ENCODE results near the gene SMARCAD1. TPM values are rescaled to one million over a fixed set of nuclear protein-coding genes. Genes with fewer than 3 reads are reported as not detected.

SMARCAD1 gene
- total RNA-seq, 2 experiments from 2014 or later = 10.7 TPM

- Histone ChIP-seq H3K4me1 (ENCODE audit: insufficient read depth, low read length) (no peaks in the 10 kb centered on the region), H3K27me3 (ENCODE audit: control insufficient read depth in 1 of 2, insufficient read depth in 2 of 2, low read length in 2 of 2) (no peaks in the 10 kb centered on the region), H3K4me3 (ENCODE audit: low read length) (no peak overlapping the region), H3K9me3 (ENCODE audit: control insufficient read depth in 1 of 2, insufficient read depth in 1 of 2, low read length in 2 of 2) (no peaks in the 10 kb centered on the region), H3K27ac (ENCODE audit: low read depth in 1 of 2, low read length in 2 of 2) (no peak overlapping the region), H3K36me3 (ENCODE audit: insufficient read depth, low read length) (peaks cover 66% of the 10 kb centered on the region)
- no peak for TF ChIP-seq CTCF (IDR thresholded peaks at IDR 0.05)
- Mint-ChIP-seq H3K36me3 (ENCODE audit: low read depth) (peaks cover 66% of the 10 kb centered on the region), H3K27ac (no peak overlapping the region), H3K9me3 (no peaks in the 10 kb centered on the region), H3K4me1 (ENCODE audit: low read depth) (no peaks in the 10 kb centered on the region), H3K27me3 (no peaks in the 10 kb centered on the region), H3K4me3 (no peak overlapping the region)
- ChIA-PET CTCF (no interaction called here), POLR2A (no interaction called here)
- no peak for ATAC-seq (ENCODE audit: poor library complexity)
- intact Hi-C loops (cut with DNase I, micrococcal nuclease) = no loop called here
- DNase-seq = no peak
These were observed 71.1 kb downstream of the SMARCAD1 start for GRCh38 chr4:94278781-94279180.

- Mint-ChIP-seq H3K4me1 (ENCODE audit: low read depth) (no peaks in the 10 kb centered on the region), H3K27me3 (no peaks in the 10 kb centered on the region), H3K4me3 (no peak overlapping the region), H3K27ac (no peak overlapping the region), H3K36me3 (ENCODE audit: low read depth) (peaks cover 81% of the 10 kb centered on the region), H3K9me3 (no peaks in the 10 kb centered on the region)
- peaks cover 43% of the 10 kb centered on the region for H3K36me3 ChIP-seq (ENCODE audit: insufficient read depth, low read length)
- H3K27ac ChIP-seq (ENCODE audit: low read depth in 1 of 2, low read length in 2 of 2) = no peak overlapping the region
- H3K4me1 ChIP-seq (ENCODE audit: insufficient read depth, low read length) = no peaks in the 10 kb centered on the region
- POLR2A ChIA-PET = no interaction called here
- no peak for TF ChIP-seq CTCF (IDR thresholded peaks at IDR 0.05)
- no peak overlapping the region for H3K4me3 ChIP-seq (ENCODE audit: low read length)
- ATAC-seq (ENCODE audit: poor library complexity) = no peak
- no peak for DNase-seq
- CTCF ChIA-PET = interaction anchor here (1.0 kb wide), 1 partner anchor 9 kb away, joined by 5 read pairs; no protein-coding TSS in a partner anchor
- intact Hi-C loops (cut with DNase I, micrococcal nuclease) = no loop called here
- no peaks in the 10 kb centered on the region for H3K27me3 ChIP-seq (ENCODE audit: control insufficient read depth in 1 of 2, insufficient read depth in 2 of 2, low read length in 2 of 2)
- H3K9me3 ChIP-seq (ENCODE audit: control insufficient read depth in 1 of 2, insufficient read depth in 1 of 2, low read length in 2 of 2) = no peaks in the 10 kb centered on the region
These were observed 77.2 kb downstream of the SMARCAD1 start for GRCh38 chr4:94284889-94285288.

GRCh38 chr4:94285666-94286065 is 78.0 kb downstream of the SMARCAD1 start:
- H3K27me3 Mint-ChIP-seq = no peaks in the 10 kb centered on the region
- Histone ChIP-seq H3K27me3 (ENCODE audit: control insufficient read depth in 1 of 2, insufficient read depth in 2 of 2, low read length in 2 of 2) (no peaks in the 10 kb centered on the region), H3K4me1 (ENCODE audit: insufficient read depth, low read length) (no peaks in the 10 kb centered on the region), H3K36me3 (ENCODE audit: insufficient read depth, low read length) (peaks cover 39% of the 10 kb centered on the region), H3K27ac (ENCODE audit: low read depth in 1 of 2, low read length in 2 of 2) (no peak overlapping the region), H3K4me3 (ENCODE audit: low read length) (no peak overlapping the region), H3K9me3 (ENCODE audit: control insufficient read depth in 1 of 2, insufficient read depth in 1 of 2, low read length in 2 of 2) (no peaks in the 10 kb centered on the region)
- CTCF ChIA-PET = no interaction called here
- H3K4me1 Mint-ChIP-seq (ENCODE audit: low read depth) = no peaks in the 10 kb centered on the region
- peaks cover 78% of the 10 kb centered on the region for H3K36me3 Mint-ChIP-seq (ENCODE audit: low read depth)
- ATAC-seq (ENCODE audit: poor library complexity) (no peak), DNase-seq (no peak)
- POLR2A ChIA-PET = no interaction called here
- no peak for TF ChIP-seq CTCF (IDR thresholded peaks at IDR 0.05)
- no peak overlapping the region for H3K27ac Mint-ChIP-seq
- H3K4me3 Mint-ChIP-seq = no peak overlapping the region
- intact Hi-C loops (cut with DNase I, micrococcal nuclease) = no loop called here
- H3K9me3 Mint-ChIP-seq = no peaks in the 10 kb centered on the region

Data from CD4-positive, alpha-beta T cell (primary cell).